Stimulated activated CD8-positive, alpha-beta memory T cell treated with anti-CD3 and anti-CD28 coated beads, Interleukin-15, amount 100 ng/mL, for 48 hours (primary cell): ENCODE results near the gene RBPJL.

ENCODE experiments used
- DNase-seq, 2 donors: peaks; one replicate each; pipeline ENCODE4 v3.0.0-alpha.2; 2020; ENCODE audit warnings: low read depth in 2 of 2

RBPJL gene

GRCh38 chr20:45293041-45294002, 13.3 kb upstream of the RBPJL start:
- DNase-seq, result peak; percentile 59 to 71

- DNase-seq, result no peak
These were observed 12.7 kb upstream of the RBPJL start for GRCh38 chr20:45294003-45294368.

GRCh38 chr20:45294659-45295058, 12.0 kb upstream of the RBPJL start:
- DNase-seq, result no peak

- DNase-seq, result no peak
These were observed 8.7 kb upstream of the RBPJL start for GRCh38 chr20:45297786-45298497.

- DNase-seq, result no peak
These were observed 6.9 kb upstream of the RBPJL start for GRCh38 chr20:45299786-45300185.

- DNase-seq, result peak in 1 of 2 donors; percentile 54
These were observed 5.7 kb upstream of the RBPJL start for GRCh38 chr20:45300961-45301360.

- DNase-seq, result no peak
These were observed 4.8 kb upstream of the RBPJL start for GRCh38 chr20:45301824-45302271.

GRCh38 chr20:45303586-45304463, 2.8 kb upstream of the RBPJL start:
- DNase-seq, result no peak

GRCh38 chr20:45304464-45304999, 2.1 kb upstream of the RBPJL start:
- no peak for DNase-seq

- DNase-seq, result no peak
These were observed 1.4 kb upstream of the RBPJL start for GRCh38 chr20:45305262-45305661.

- DNase-seq, result no peak
These were observed 518 bp downstream of the RBPJL start for GRCh38 chr20:45307076-45307640.

- DNase-seq, result no peak
These were observed 1.6 kb downstream of the RBPJL start, which contains the start of gene MATN4 for GRCh38 chr20:45308117-45308778. Gene MATN4, minus strand, starts transcription at chr20:45308299. Its CDS starts 2,717 bp downstream, at chr20:45305582.

- DNase-seq, result no peak
These were observed 2.4 kb downstream of the RBPJL start for GRCh38 chr20:45309075-45309474.

GRCh38 chr20:45311589-45312211, 5.1 kb downstream of the RBPJL start:
- DNase-seq, result peak; percentile 48 to 63

GRCh38 chr20:45312241-45312640, 5.6 kb downstream of the RBPJL start:
- no peak for DNase-seq

GRCh38 chr20:45313065-45313695, 6.5 kb downstream of the RBPJL start:
- DNase-seq, result no peak

GRCh38 chr20:45313943-45314342, 7.3 kb downstream of the RBPJL start:
- no peak for DNase-seq

GRCh38 chr20:45315672-45316071, 9.0 kb downstream of the RBPJL start:
- no peak for DNase-seq
